DOHH2 (cell line): ENCODE data around the gene TNFRSF11A.

Source experiments
- EZH2phosphoT487 ChIP-seq: fragments of 200-600 bp; sonication (generic); IDR thresholded peaks from 2 replicates; pipeline ENCODE4 v1.6.1; 2017; ENCODE audit warnings: borderline replicate concordance, mild to moderate bottlenecking, antibody characterized with exemption, low read length, moderate library complexity, mixed read lengths
- TF ChIP-seq, protein P1 (sequence below): fragments of 200-600 bp; sonication (generic); IDR thresholded peaks from one replicate; pipeline ENCODE4 v1.5.1; 2014; ENCODE audit warnings: antibody characterized with exemption, mild to moderate bottlenecking, low read depth, low read length; ENCODE audit not compliant: poor library complexity, severe bottlenecking

DNA sequence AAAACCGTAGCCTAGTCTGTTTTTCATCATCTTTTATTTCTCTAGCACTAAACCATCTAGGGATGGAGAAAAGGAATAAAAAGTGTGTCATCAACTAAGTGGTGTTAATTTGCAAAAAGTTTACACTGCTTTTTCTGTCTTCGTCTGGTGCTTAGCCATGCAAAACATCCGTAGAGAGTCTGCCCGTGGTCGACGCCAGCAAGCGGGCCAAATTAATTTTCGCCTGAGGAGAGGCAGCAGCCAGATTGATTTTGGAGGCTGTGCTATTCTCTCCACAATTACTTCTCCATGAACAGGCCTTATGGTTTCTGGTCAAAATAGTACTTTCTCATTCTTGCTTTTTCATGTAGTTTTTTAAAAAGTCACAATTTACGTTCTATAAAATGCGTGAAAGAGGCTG is 46.3 kb downstream of the TNFRSF11A start:
- TF ChIP-seq, protein P1, sequence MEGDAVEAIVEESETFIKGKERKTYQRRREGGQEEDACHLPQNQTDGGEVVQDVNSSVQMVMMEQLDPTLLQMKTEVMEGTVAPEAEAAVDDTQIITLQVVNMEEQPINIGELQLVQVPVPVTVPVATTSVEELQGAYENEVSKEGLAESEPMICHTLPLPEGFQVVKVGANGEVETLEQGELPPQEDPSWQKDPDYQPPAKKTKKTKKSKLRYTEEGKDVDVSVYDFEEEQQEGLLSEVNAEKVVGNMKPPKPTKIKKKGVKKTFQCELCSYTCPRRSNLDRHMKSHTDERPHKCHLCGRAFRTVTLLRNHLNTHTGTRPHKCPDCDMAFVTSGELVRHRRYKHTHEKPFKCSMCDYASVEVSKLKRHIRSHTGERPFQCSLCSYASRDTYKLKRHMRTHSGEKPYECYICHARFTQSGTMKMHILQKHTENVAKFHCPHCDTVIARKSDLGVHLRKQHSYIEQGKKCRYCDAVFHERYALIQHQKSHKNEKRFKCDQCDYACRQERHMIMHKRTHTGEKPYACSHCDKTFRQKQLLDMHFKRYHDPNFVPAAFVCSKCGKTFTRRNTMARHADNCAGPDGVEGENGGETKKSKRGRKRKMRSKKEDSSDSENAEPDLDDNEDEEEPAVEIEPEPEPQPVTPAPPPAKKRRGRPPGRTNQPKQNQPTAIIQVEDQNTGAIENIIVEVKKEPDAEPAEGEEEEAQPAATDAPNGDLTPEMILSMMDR = no peak
- no peak for TF ChIP-seq EZH2phosphoT487
